ENCODE data around the gene ABCA2.
A peak's percentile ranks its signal among the peaks of the same experiment; 100 is the strongest.

ABCA2 gene

DNA sequence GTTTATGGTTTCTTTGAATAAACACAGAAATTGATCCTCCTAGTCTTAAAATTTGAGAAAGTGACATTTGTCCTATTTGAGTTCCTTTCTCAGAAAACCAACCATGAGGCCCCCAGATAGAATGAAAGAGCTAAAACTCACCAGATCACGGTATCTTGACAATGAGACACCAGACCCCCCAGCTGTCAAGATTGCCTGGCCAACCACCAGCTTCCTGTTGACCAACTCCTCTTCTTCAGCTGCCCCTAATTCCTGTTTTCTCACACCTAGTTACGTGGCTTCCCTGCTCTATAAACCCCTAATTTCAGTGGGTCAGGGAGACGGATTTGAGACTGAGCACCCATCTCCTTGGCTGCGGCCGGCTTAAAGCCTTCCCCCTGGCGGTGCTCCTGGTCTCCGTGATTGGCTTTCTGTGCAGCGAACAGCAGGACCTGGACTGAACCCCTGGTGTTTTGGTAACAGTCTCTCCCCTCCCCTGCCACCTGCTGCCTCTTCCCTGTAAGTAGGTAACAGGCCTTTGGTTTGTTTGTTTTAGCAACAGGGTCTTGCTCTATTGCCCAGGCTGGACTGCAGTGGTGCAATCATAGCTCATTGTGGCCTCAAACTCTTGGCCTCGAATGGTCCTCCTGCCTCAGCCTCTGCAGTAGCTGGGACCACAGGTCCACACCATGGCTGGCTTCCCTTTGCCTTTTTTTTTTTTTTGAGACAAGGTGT is 30.6 kb upstream of the ABCA2 start:
- no peak for TF ChIP-seq CTCF (IDR thresholded peaks at IDR 0.05; ENCODE audit: insufficient read depth, low read depth, low read length, missing control alignments)
- DNase-seq (ENCODE audit: low read depth): no peak
- no peak overlapping the region for H3K4me3 ChIP-seq (ENCODE audit: low read length)

GRCh38 chr9:137057545-137057944 is 29.5 kb upstream of the ABCA2 start:
- no peak for DNase-seq (ENCODE audit: low read depth)
- H3K4me3 ChIP-seq (ENCODE audit: low read length): no peak overlapping the region
- TF ChIP-seq CTCF (IDR thresholded peaks at IDR 0.05; ENCODE audit: insufficient read depth, low read depth, low read length, missing control alignments): no peak

GRCh38 chr9:137056739-137057415 is 28.8 kb upstream of the ABCA2 start:
- no peak for DNase-seq (ENCODE audit: low read depth)
- TF ChIP-seq CTCF (IDR thresholded peaks at IDR 0.05; ENCODE audit: insufficient read depth, low read depth, low read length, missing control alignments): no peak
- no peak overlapping the region for H3K4me3 ChIP-seq (ENCODE audit: low read length)

DNA sequence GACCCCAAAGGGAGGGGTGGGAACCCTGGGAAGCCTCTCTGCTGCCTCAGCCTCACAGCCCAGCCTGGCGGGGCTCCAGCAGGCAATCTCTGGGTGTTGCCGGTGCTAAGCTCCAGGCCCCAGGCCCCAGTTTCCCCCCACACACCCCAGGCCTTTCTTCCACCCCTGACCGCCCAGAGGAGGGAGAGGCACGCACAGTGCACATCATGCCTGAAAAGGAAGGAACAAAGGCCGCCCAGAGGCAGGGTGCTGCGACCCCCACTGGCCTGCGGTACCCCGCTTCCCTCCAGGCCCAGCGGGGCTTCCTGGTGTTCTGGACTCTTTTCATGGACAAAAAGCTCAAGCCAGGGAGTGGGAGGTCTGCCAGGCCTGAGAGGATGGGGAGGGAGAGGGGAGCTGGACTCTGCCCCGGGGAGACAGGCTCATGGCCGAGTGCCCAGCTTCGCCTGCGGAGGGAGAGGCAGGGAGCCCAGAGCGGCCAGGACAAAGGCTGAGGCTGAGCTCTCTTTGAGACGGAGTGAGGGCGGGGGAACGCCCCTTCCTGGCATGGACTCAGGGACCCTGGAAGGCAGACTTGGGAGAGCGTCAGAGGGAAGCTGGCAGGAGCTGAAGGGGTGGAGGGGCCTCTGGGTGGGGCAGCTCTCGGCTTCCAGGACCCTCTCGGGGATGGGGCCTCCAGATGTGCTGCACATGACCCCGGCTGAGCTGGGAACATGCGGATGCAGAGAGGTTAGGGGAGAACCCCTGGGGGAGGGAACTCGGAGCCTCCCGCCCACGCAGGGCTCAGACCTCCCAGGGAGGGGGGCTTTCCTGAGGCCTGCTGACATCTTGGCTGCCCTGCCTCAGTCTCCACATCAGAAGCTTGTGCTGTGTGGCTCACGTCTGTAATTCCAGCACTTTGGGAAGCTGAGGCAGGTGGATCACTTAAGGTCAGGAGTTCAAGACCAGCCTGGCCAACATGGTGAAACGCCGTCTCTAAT is 27.6 kb upstream of the ABCA2 start:
- no peak for DNase-seq (ENCODE audit: low read depth)
- H3K4me3 ChIP-seq (ENCODE audit: low read length): no peak overlapping the region
- TF ChIP-seq CTCF (IDR thresholded peaks at IDR 0.05; ENCODE audit: insufficient read depth, low read depth, low read length, missing control alignments): no peak

DNA sequence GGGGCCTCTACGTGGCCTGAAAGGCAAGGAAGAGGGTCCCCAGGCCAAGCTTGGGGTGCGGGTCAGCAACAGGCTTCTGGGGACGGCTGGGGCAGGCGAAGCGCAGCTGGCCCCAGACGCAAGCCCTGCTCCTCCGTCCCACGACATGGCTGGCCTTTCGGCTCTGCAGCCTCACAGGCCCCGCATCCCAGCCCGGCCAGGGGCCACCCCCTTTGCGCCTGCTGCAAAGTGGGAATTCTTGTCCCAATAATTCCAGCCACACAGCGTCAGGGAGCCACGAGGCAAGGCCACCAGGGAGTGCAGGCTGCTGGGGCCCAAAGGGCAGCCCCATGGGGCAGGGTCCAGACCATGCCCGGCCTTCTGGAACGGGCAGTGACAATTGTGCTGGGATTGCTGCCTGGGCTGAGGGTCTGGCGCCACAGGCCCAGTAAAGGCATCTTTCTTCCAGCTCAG is 26.9 kb upstream of the ABCA2 start:
- H3K4me3 ChIP-seq (ENCODE audit: low read length): no peak overlapping the region
- TF ChIP-seq CTCF (IDR thresholded peaks at IDR 0.05; ENCODE audit: insufficient read depth, low read depth, low read length, missing control alignments): no peak
- no peak for DNase-seq (ENCODE audit: low read depth)

- H3K4me3 ChIP-seq (ENCODE audit: low read length): peak within 1 kb of the TSS; percentile 30
- peak; percentile 84 for DNase-seq (ENCODE audit: low read depth)
- TF ChIP-seq CTCF (IDR thresholded peaks at IDR 0.05; ENCODE audit: insufficient read depth, low read depth, low read length, missing control alignments): no peak
Observed at GRCh38 chr9:137053944-137054931, 26.2 kb upstream of the ABCA2 start, which contains the start of gene ENTPD2. TSS of gene ENTPD2 (minus strand) at chr9:137054061. CDS start at chr9:137053997, 64 bp downstream.
